IMR-90 (cell line): ENCODE results near the gene LRRC15.

ENCODE experiments used
- MAFK ChIP-seq: IDR thresholded peaks from 2 replicates; pipeline ENCODE4 v1.6.1; 2012; ENCODE audit warnings: low read depth, low read length, improper control_type of control experiment
- TF ChIP-seq, protein P1 (sequence below): conservative IDR thresholded peaks from 2 replicates; pipeline ENCODE4 v1.5.1; 2012; ENCODE audit warnings: mild to moderate bottlenecking, low read depth, low read length, improper control_type of control experiment

DNA sequence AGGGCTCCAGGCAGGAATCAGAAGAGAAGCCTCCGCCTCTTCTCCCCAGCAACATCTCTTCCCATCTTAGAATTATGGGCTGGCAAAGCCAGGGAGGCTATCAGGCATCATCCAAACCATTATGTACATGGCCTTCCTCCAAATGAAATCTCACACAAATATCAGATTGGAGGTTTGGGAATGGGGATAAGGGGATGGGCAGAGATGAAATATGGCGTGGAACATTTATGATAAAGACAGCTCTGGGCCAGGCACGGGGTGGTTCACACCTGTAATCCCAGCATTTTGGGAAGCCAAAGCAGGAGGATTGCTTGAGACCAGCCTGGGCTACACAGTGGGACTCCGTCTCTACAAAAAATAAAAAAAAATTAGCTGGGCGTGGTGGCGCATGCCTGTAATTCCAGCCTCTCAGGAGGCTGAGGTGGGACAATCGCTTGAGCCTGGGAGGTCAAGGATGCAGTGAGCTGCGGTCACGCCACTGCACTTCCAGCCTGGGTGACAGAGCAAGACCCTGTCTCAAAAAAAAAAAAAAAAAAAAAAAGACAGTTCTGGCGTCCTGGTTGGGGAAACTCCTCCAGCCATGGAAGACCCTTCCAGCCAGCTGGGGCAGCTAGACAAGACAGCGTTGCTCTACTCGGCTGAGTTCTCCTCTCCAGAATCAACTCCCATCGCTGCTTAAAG lies 55.0 kb downstream of the LRRC15 start:
- no peak for TF ChIP-seq MAFK
- TF ChIP-seq, protein P1, sequence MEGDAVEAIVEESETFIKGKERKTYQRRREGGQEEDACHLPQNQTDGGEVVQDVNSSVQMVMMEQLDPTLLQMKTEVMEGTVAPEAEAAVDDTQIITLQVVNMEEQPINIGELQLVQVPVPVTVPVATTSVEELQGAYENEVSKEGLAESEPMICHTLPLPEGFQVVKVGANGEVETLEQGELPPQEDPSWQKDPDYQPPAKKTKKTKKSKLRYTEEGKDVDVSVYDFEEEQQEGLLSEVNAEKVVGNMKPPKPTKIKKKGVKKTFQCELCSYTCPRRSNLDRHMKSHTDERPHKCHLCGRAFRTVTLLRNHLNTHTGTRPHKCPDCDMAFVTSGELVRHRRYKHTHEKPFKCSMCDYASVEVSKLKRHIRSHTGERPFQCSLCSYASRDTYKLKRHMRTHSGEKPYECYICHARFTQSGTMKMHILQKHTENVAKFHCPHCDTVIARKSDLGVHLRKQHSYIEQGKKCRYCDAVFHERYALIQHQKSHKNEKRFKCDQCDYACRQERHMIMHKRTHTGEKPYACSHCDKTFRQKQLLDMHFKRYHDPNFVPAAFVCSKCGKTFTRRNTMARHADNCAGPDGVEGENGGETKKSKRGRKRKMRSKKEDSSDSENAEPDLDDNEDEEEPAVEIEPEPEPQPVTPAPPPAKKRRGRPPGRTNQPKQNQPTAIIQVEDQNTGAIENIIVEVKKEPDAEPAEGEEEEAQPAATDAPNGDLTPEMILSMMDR: no peak
